Psoas muscle (tissue), 8 donors: Measurements from ENCODE around the gene PEX14. TPM values are rescaled to one million over a fixed set of nuclear protein-coding genes. Genes with fewer than 3 reads are reported as not detected.
A peak's percentile ranks its signal among the peaks of the same experiment; 100 is the strongest.

ENCODE experiments used
- ATAC-seq, 4 donors: fragments of 200-7000 bp; cut with Tn5 transposase; one replicate each; pipeline ENCODE4 v1.9.1; 2020; ENCODE audit warnings: moderate library complexity in 3 of 4, mild to moderate bottlenecking in 2 of 4
- DNase-seq, 2 donors: peaks; one replicate each; pipeline ENCODE4 v3.0.0-alpha.2; 2020
- H3K27ac ChIP-seq: fragments of 200-600 bp; one replicate; pipeline ENCODE4 v1.8.0; 2022
- H3K27me3 ChIP-seq, 3 donors: fragments of 200-600 bp in 1 of 3; one replicate each; pipeline versions ENCODE4 v1.6.1 to v1.8.0; 2013 to 2022; ENCODE audit warnings: low read length in 2 of 3, mild to moderate bottlenecking in 2 of 3, moderate library complexity in 1 of 3; ENCODE audit not compliant: insufficient read depth in 3 of 3
- H3K36me3 ChIP-seq, 2 donors: fragments of 200-600 bp in 1 of 2; one replicate each; pipeline versions ENCODE4 v1.6.1 to v1.8.0; 2013 to 2022; ENCODE audit warnings: low read depth in 1 of 2, mild to moderate bottlenecking in 1 of 2, moderate library complexity in 1 of 2; ENCODE audit not compliant: insufficient read depth in 1 of 2
- H3K4me1 ChIP-seq: fragments of 200-600 bp; one replicate; pipeline ENCODE4 v1.8.0; 2022
- H3K4me3 ChIP-seq: fragments of 200-600 bp; one replicate; pipeline ENCODE4 v1.8.0; 2022; ENCODE audit warnings: mild to moderate bottlenecking
- H3K9me3 ChIP-seq: fragments of 200-600 bp; one replicate; pipeline ENCODE4 v1.8.0; 2022
- WGBS, 3 donors: extraction: QIAGEN DNeasy Blood & Tissue Kit; methylation state at CpG; one replicate each; pipeline versions ENCODE4 v1.1.6 to v1.1.7; 2013; 5-methylcytosine and 5-hydroxymethylcytosine counted together
- intact Hi-C, 2 donors: fragments of 100-400 bp; cut with DNase I; formaldehyde crosslinking; loops; one replicate each; pipeline versions ENCODE4 v1.11.0 to v1.14.2; 2022
- polyA plus RNA-seq, 3 donors: library from polyadenylated mRNA; stranded (reverse); fragments of 200-250 nt; gene quantifications; one replicate each; pipeline ENCODE4 v1.2.3, GENCODE V29; 2013
- total RNA-seq, 4 donors: library from RNA; stranded (reverse); fragmentation: NEBNext Ultra II Directional in 2 of 4; extraction: Animal tissue kit (Norgen Biotek cat#: 25700) in 2 of 4; gene quantifications; one replicate each; pipeline versions ENCODE4 v1.2.1 to v1.2.4, GENCODE V29; 2021 to 2023
- TF ChIP-seq, protein P1 (sequence below): fragments of 200-600 bp; IDR thresholded peaks from one replicate; pipeline ENCODE4 v1.8.0; 2022; ENCODE audit warnings: antibody characterized with exemption
- donor health status: healthy with polysubstance abuse.
- donor health status: DM: no; HTN: no; CAD: no; lungs with moderate emphysema.
- donor health status: Bipolar disorder and iron deficiency.
- donor health status: healthy.
- donor health status: DM: yes; HTN: yes; CAD: no.
- donor health status: DM: no; HTN: no; CAD: no.
- donor health status: DM: no; HTN: no; CAD: no.
- donor health status: DM: yes; HTN: yes; CAD: no.

Gene PEX14
- total and polyA plus RNA-seq, 7 donors, result 13.7 to 23.5 (median 20.7) TPM

- ATAC-seq, result no peak
- TF ChIP-seq, protein P1, sequence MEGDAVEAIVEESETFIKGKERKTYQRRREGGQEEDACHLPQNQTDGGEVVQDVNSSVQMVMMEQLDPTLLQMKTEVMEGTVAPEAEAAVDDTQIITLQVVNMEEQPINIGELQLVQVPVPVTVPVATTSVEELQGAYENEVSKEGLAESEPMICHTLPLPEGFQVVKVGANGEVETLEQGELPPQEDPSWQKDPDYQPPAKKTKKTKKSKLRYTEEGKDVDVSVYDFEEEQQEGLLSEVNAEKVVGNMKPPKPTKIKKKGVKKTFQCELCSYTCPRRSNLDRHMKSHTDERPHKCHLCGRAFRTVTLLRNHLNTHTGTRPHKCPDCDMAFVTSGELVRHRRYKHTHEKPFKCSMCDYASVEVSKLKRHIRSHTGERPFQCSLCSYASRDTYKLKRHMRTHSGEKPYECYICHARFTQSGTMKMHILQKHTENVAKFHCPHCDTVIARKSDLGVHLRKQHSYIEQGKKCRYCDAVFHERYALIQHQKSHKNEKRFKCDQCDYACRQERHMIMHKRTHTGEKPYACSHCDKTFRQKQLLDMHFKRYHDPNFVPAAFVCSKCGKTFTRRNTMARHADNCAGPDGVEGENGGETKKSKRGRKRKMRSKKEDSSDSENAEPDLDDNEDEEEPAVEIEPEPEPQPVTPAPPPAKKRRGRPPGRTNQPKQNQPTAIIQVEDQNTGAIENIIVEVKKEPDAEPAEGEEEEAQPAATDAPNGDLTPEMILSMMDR, result no peak
These were observed 142.6 kb downstream of the PEX14 start for GRCh38 chr1:10617318-10617717.

GRCh38 chr1:10617931-10618885 is 143.5 kb downstream of the PEX14 start:
- no peak for ATAC-seq

More at GRCh38 chr1:10617318-10617717, 142.6 kb downstream of the PEX14 start:
- Histone ChIP-seq H3K9me3 (no peaks in the 10 kb centered on the region), H3K36me3 (peaks cover 0 to 12% of the 10 kb centered on the region in 2 donors), H3K4me1 (no peaks in the 10 kb centered on the region), H3K4me3 (no peak overlapping the region), H3K27ac (no peak overlapping the region), H3K27me3 (no peaks in the 10 kb centered on the region)
- no peak for DNase-seq
- 95 to 97% (median 96%) methylated on average over 5 of the region's 5 CpGs for WGBS, 3 donors
- intact Hi-C loops, result no loop called here

GRCh38 chr1:10620776-10621175 is 146.0 kb downstream of the PEX14 start:
- no peaks in the 10 kb centered on the region for H3K9me3 ChIP-seq
- no peak overlapping the region for H3K4me3 ChIP-seq
- WGBS, 3 donors, result 94 to 96% (median 95%) methylated on average over 12 of the region's 12 CpGs
- H3K27me3 ChIP-seq, result no peaks in the 10 kb centered on the region
- DNase-seq (peak in 1 of 2 donors; percentile 15), ATAC-seq (no peak)
- TF ChIP-seq, protein P1, result no peak
- intact Hi-C loops, result no loop called here
- H3K27ac ChIP-seq, result no peak overlapping the region
- H3K36me3 ChIP-seq, result peaks cover 0 to 38% of the 10 kb centered on the region in 2 donors
- no peaks in the 10 kb centered on the region for H3K4me1 ChIP-seq

More at GRCh38 chr1:10617931-10618885, 143.5 kb downstream of the PEX14 start:
- H3K9me3 ChIP-seq, result no peaks in the 10 kb centered on the region
- no peak for DNase-seq
- WGBS, 3 donors, result 93 to 97% (median 95%) methylated on average over 23 of the region's 23 CpGs
- no peak overlapping the region for H3K4me3 ChIP-seq
- no peaks in the 10 kb centered on the region for H3K27me3 ChIP-seq
- no peak overlapping the region for H3K27ac ChIP-seq
- no peaks in the 10 kb centered on the region for H3K4me1 ChIP-seq
- intact Hi-C loops, result no loop called here
- peaks cover 0 to 19% of the 10 kb centered on the region in 2 donors for H3K36me3 ChIP-seq
- TF ChIP-seq, protein P1, result no peak

DNA sequence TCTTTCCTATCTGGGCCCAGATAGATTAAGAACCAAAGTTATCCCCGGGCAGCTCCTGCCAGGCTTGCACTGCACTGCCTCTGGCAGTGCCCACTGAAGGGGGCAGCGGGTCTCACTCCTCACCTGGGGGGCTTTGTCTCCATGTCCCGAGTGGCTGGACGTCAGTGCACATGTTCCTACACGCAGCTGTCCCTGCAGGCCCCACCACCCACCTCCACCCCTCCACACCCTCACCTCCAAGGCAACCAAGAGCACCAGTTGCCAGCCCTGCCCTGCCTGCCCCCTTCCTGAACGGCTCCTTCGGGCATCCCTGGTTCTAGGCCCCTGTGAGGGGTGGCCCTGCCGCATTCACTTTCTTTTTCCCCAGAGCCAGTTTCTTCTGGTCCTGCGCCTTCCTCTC is 147.2 kb downstream of the PEX14 start:
- ATAC-seq (no peak), DNase-seq (no peak)
- H3K4me1 ChIP-seq, result no peaks in the 10 kb centered on the region
- H3K27me3 ChIP-seq, result no peaks in the 10 kb centered on the region
- no peaks in the 10 kb centered on the region for H3K9me3 ChIP-seq
- H3K4me3 ChIP-seq, result no peak overlapping the region
- TF ChIP-seq, protein P1, result no peak
- no peak overlapping the region for H3K27ac ChIP-seq
- intact Hi-C loops, result no loop called here
- H3K36me3 ChIP-seq, result peaks cover 0 to 38% of the 10 kb centered on the region in 2 donors
- WGBS, 3 donors, result 88 to 91% (median 90%) methylated on average over 9 of the region's 9 CpGs
